Panc1 (cell line): ENCODE measurements around the gene AURKB.
A peak's percentile ranks its signal among the peaks of the same experiment; 100 is the strongest.

ENCODE experiments used
- CTCF ChIP-seq: fragments of 450-650 bp; IDR thresholded peaks from 2 replicates; pipeline ENCODE4 v1.5.1; 2017; ENCODE audit warnings: mild to moderate bottlenecking
- POLR2AphosphoS5 ChIP-seq: IDR thresholded peaks from 2 replicates; pipeline ENCODE4 v1.6.1; 2012; ENCODE audit warnings: mild to moderate bottlenecking, low read depth, low read length, moderate library complexity
- SIN3A ChIP-seq: IDR thresholded peaks from 2 replicates; pipeline ENCODE4 v1.6.1; 2012; ENCODE audit warnings: low read depth, mild to moderate bottlenecking, low read length, moderate library complexity, borderline replicate concordance; ENCODE audit not compliant: insufficient read depth

GRCh38 chr17:8158267-8159031, 51.9 kb downstream of the AURKB start:
- TF ChIP-seq POLR2AphosphoS5 (no peak), CTCF (peak; percentile 90), SIN3A (no peak)
